OCI-LY7 (cell line): Measurements from ENCODE around the gene NDOR1. TPM values are rescaled to one million over a fixed set of nuclear protein-coding genes. Genes with fewer than 3 reads are reported as not detected.
"Not testable (repeated sequence)": the region's sequence is repeated elsewhere in the genome, so short reads cannot be mapped to it uniquely, and the experiment has no call there.

Experiments used
- BruUV-seq: library from RNA; stranded (reverse); fragments of 400-500 nt; replicated peaks from 2 replicates; lab custom pipeline; 2021; lab: Mats Ljungman, UMichigan
- CTCF ChIA-PET: fragments of 300-600 bp; sonication (Branson Sonifier 250); formaldehyde crosslinking; loops from one replicate; lab custom pipeline; 2022; ENCODE audit warnings: antibody characterized with exemption; ENCODE audit not compliant: unreplicated experiment; lab: Charles Lee
- POLR2A ChIA-PET: fragments of 300-600 bp; sonication (Branson Sonifier 250); formaldehyde crosslinking; loops from one replicate; lab custom pipeline; 2022; ENCODE audit warnings: antibody characterized with exemption; lab: Charles Lee
- DNase-seq: peaks from one replicate; pipeline ENCODE4 v3.0.0-alpha.2; 2015; ENCODE audit warnings: low spot score
- H2AFZ ChIP-seq: fragments of 200-600 bp; sonication (generic), shearing (Covaris generic); 2 replicates; pipeline ENCODE4 v1.6.1; 2014; ENCODE audit warnings: mild to moderate bottlenecking, antibody characterized with exemption, low read length, moderate library complexity
- H3K27ac ChIP-seq: fragments of 200-600 bp; sonication (generic); 2 replicates; pipeline ENCODE4 v1.5.1; 2014; ENCODE audit warnings: mixed run types, low read depth, mild to moderate bottlenecking, moderate library complexity, low read length, inconsistent platforms; ENCODE audit not compliant: poor library complexity, severe bottlenecking
- H3K36me3 ChIP-seq: fragments of 200-600 bp; sonication (generic); 2 replicates; pipeline ENCODE4 v1.6.1; 2014; ENCODE audit warnings: mild to moderate bottlenecking, antibody characterized with exemption, low read length, moderate library complexity, mixed read lengths; ENCODE audit not compliant: insufficient read depth
- H3K4me1 ChIP-seq: fragments of 200-600 bp; sonication (generic); 2 replicates; pipeline ENCODE4 v1.5.1; 2014; ENCODE audit warnings: mild to moderate bottlenecking, low read length; ENCODE audit not compliant: insufficient read depth, poor library complexity, severe bottlenecking
- H3K4me2 ChIP-seq: fragments of 200-600 bp; sonication (generic); 2 replicates; pipeline ENCODE4 v1.6.1; 2014; ENCODE audit warnings: mild to moderate bottlenecking, low read length
- H3K4me3 ChIP-seq: fragments of 200-600 bp; sonication (generic); 2 replicates; pipeline ENCODE4 v1.5.1; 2014; ENCODE audit warnings: mild to moderate bottlenecking, low read depth, low read length; ENCODE audit not compliant: poor library complexity, severe bottlenecking
- H3K79me2 ChIP-seq: fragments of 200-600 bp; sonication (generic); 2 replicates; pipeline ENCODE4 v1.6.1; 2016; ENCODE audit warnings: low read depth, mild to moderate bottlenecking, low read length, moderate library complexity, mixed read lengths; ENCODE audit not compliant: insufficient read depth
- H3K9me2 ChIP-seq: fragments of 200-600 bp; sonication (generic); 2 replicates; pipeline ENCODE4 v1.6.1; 2016; ENCODE audit warnings: mild to moderate bottlenecking, low read length, mixed read lengths; ENCODE audit not compliant: insufficient read depth
- H3K9me3 ChIP-seq: fragments of 200-600 bp; sonication (generic); 2 replicates; pipeline ENCODE4 v1.6.1; 2014; ENCODE audit warnings: mild to moderate bottlenecking, mixed run types, low read length, mixed read lengths
- H4K20me1 ChIP-seq: fragments of 200-600 bp; sonication (generic); 2 replicates; pipeline ENCODE4 v1.6.1; 2014; ENCODE audit warnings: mild to moderate bottlenecking, antibody characterized with exemption, low read length, moderate library complexity, mixed read lengths; ENCODE audit not compliant: insufficient read depth
- EZH2phosphoT487 ChIP-seq: fragments of 200-600 bp; sonication (generic); IDR thresholded peaks from 2 replicates; pipeline ENCODE4 v1.6.1; 2018; ENCODE audit warnings: low read depth, borderline replicate concordance, mild to moderate bottlenecking, mixed run types, antibody characterized with exemption, low read length, moderate library complexity, mixed read lengths
- intact Hi-C: fragments of 100-400 bp; cut with micrococcal nuclease; formaldehyde crosslinking; loops from one replicate; pipeline ENCODE4 v1.10.0; 2022; ENCODE audit not compliant: unreplicated experiment
- total RNA-seq, 2 experiments: library from RNA; depleted of rRNA in 1 of 2; stranded (reverse); fragments of >200 nt in 1 of 2; shearing (Covaris generic) in 1 of 2; gene quantifications; 2 replicates each; pipeline ENCODE4 v1.2.3, GENCODE V29; 2014 to 2022
- TF ChIP-seq, protein P1 (sequence below): fragments of 200-600 bp; sonication (generic); conservative IDR thresholded peaks from 2 replicates; pipeline ENCODE4 v1.5.1; 2014; ENCODE audit warnings: mild to moderate bottlenecking, antibody characterized with exemption, low read length, moderate library complexity, mixed read lengths

NDOR1 gene
- total RNA-seq, 2 experiments from 2014 or later: 30.4 to 61.9 TPM

DNA sequence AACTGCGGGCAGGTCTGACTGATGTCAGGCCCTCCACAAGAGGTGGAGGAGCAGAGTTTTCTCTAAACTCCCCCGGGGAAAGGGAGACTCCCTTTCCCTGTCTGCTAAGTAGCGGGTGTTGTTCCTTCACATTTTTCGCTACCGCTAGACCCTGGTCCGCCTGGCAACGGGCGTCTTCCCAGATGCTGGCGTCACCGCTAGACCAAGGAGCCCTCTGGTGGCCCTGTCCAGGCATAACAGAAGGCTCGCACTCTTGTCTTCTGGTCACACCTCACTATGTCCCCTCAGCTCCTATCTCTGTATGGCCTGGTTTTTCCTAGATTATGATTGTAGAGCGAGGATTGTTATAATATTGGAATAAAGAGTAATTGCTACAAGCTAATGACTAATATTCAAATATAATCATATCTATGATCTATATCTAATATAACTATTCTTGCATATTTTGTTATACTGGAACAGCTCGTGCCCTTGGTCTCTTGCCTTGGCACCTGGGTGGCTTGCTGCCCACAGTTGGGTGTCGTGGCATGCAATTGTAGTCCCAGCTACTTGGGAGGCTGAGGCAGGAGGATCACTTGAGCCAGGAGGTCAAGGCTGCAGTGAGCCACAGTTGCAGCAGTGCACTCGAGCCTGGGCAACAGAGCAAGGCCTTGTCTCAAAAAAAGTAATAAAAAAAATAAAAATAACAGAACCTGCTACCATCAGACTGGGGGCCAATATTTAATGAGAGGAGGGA is 56.8 kb downstream of the NDOR1 start:
- H3K27ac ChIP-seq, H3K9me3 ChIP-seq, H2AFZ ChIP-seq, POLR2A ChIA-PET, intact Hi-C loops, H3K4me2 ChIP-seq, H3K9me2 ChIP-seq, H3K4me3 ChIP-seq, CTCF ChIA-PET, DNase-seq, H4K20me1 ChIP-seq, BruUV-seq: not testable (repeated sequence)
- TF ChIP-seq, protein P1, sequence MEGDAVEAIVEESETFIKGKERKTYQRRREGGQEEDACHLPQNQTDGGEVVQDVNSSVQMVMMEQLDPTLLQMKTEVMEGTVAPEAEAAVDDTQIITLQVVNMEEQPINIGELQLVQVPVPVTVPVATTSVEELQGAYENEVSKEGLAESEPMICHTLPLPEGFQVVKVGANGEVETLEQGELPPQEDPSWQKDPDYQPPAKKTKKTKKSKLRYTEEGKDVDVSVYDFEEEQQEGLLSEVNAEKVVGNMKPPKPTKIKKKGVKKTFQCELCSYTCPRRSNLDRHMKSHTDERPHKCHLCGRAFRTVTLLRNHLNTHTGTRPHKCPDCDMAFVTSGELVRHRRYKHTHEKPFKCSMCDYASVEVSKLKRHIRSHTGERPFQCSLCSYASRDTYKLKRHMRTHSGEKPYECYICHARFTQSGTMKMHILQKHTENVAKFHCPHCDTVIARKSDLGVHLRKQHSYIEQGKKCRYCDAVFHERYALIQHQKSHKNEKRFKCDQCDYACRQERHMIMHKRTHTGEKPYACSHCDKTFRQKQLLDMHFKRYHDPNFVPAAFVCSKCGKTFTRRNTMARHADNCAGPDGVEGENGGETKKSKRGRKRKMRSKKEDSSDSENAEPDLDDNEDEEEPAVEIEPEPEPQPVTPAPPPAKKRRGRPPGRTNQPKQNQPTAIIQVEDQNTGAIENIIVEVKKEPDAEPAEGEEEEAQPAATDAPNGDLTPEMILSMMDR: peak; percentile 65; the same call in 1 of the 2 replicates
- H3K4me1 ChIP-seq: peaks cover 24% of the 10 kb centered on the region
- H3K36me3 ChIP-seq: peaks cover 61% of the 10 kb centered on the region
- H3K79me2 ChIP-seq: peaks cover 14% of the 10 kb centered on the region; the same call in 1 of the 2 replicates

DNA sequence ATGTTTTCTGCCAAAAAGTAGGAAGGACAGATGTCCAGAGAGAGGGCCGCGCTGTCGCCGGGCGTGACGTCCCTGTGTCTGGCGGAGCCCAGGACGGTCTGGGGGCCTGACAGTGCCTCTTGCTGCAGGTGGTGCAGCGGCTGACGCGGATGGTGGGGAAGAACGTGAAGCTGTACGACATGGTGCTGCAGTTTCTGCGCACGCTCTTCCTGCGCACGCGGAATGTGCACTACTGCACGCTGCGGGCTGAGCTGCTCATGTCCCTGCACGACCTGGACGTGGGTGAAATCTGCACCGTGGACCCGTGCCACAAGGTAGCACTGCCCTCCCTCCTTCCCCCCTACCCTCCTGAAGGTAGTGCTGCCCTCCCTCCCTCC is 57.4 kb downstream of the NDOR1 start:
- ChIA-PET POLR2A (no interaction called here), CTCF (no interaction called here)
- Histone ChIP-seq H3K79me2 (peaks cover 14% of the 10 kb centered on the region; the same call in 1 of the 2 replicates), H3K4me1 (peaks cover 27% of the 10 kb centered on the region), H3K27ac (no peak overlapping the region), H2AFZ (no peak overlapping the region), H3K36me3 (peaks cover 64% of the 10 kb centered on the region), H3K4me2 (no peak overlapping the region), H3K9me2 (no peaks in the 10 kb centered on the region), H4K20me1 (no peaks in the 10 kb centered on the region), H3K4me3 (no peak overlapping the region), H3K9me3 (no peaks in the 10 kb centered on the region)
- intact Hi-C loops: no loop called here
- no peak for TF ChIP-seq EZH2phosphoT487
- TF ChIP-seq, protein P1: no peak
- DNase-seq: no peak
- no TSS peak for BruUV-seq

DNA sequence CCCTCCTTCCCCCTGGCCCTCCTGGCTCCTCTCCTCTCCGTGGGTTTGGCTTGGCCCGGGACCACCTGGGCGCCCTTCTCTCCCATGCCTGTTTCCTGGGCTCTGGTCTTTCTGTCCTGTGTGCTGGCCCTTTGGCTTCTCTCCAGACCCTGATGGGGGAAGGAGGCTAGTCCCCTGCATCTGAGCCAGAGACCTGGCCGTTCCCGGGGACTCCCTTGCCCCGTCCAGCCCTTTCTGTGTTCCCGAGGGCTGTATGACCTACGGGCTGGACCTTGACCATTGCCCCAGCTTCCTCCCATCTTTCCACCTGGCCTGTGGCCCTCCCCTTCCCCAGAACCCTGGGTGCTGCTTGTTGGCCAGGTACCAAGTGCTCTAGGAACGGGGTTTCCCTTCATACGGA is 58.0 kb downstream of the NDOR1 start:
- H2AFZ ChIP-seq: no peak overlapping the region
- H3K4me2 ChIP-seq: no peak overlapping the region
- intact Hi-C loops: no loop called here
- H3K79me2 ChIP-seq: peaks cover 15% of the 10 kb centered on the region; the same call in 1 of the 2 replicates
- H4K20me1 ChIP-seq: no peaks in the 10 kb centered on the region
- ChIA-PET CTCF (no interaction called here), POLR2A (no interaction called here)
- H3K4me1 ChIP-seq: peaks cover 27% of the 10 kb centered on the region
- no peak for TF ChIP-seq EZH2phosphoT487
- TF ChIP-seq, protein P1: no peak
- DNase-seq: no peak
- H3K36me3 ChIP-seq: peaks cover 60% of the 10 kb centered on the region
- BruUV-seq: no TSS peak
- H3K9me3 ChIP-seq: no peaks in the 10 kb centered on the region
- no peaks in the 10 kb centered on the region for H3K9me2 ChIP-seq
- H3K4me3 ChIP-seq: no peak overlapping the region
- H3K27ac ChIP-seq: no peak overlapping the region
